Neural cell (in vitro differentiated cells): ENCODE data around the gene HOXA5.

Source experiments
- EP300 ChIP-seq: fragments of 450-650 bp; conservative IDR thresholded peaks from 2 replicates; pipeline ENCODE4 v1.6.1; 2014; ENCODE audit warnings: antibody characterized with exemption, mild to moderate bottlenecking, moderate library complexity; ENCODE audit not compliant: poor library complexity, severe bottlenecking
- EZH2 ChIP-seq: fragments of 200-600, 300-800 bp; shearing (Covaris generic), sonication (generic); IDR thresholded peaks from 2 replicates; pipeline ENCODE4 v1.6.1; 2014; ENCODE audit warnings: antibody characterized with exemption, low read length, borderline replicate concordance, mild to moderate bottlenecking; ENCODE audit not compliant: insufficient read depth, poor library complexity, severe bottlenecking
- MXI1 ChIP-seq: fragments of 450-650 bp; conservative IDR thresholded peaks from 2 replicates; pipeline ENCODE4 v1.6.1; 2014; ENCODE audit warnings: antibody characterized with exemption, mild to moderate bottlenecking; ENCODE audit not compliant: poor library complexity, severe bottlenecking
- POLR2AphosphoS5 ChIP-seq: IDR thresholded peaks from 2 replicates; pipeline ENCODE4 v1.6.1; 2012
- TF ChIP-seq, protein P1 (sequence below): fragments of 450-650 bp; IDR thresholded peaks from 2 replicates; pipeline ENCODE4 v1.5.1; 2014; ENCODE audit warnings: antibody characterized with exemption, mild to moderate bottlenecking, moderate library complexity; ENCODE audit not compliant: poor library complexity, severe bottlenecking

DNA sequence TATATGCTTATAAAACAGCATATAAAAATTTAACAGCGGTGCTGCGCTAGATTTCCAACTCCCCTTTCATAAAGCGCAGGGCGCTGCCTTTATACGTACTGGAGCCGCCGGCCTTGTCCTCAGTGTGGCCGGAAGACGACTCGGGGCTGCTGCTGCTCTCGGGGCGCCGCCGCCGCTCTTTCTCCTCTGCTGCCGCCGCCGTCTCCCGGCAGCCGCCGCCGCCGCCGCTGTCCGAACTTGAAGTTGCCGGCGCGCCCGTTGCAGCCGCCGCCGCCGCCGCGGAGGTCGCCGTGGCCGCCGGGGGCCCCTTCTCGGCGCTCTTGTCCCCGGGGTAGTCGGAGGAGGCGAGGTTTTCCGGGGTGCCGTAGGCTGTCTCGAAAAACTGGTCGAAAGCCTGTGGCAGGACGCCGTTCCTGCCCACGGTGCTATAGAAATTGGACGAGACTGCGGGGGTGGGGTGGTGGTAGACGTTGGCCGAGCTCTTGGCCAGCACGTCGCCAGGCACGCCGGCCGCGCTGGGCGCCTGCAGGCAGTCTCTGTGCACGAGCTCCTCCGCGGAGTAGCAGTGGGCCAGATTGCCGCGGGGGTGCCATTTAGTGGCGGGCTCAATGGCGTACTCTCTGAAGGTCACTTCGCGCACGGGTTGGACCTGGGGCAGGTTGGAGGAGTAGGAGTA, 41.0 kb upstream of the HOXA5 start:
- TF ChIP-seq, protein P1, sequence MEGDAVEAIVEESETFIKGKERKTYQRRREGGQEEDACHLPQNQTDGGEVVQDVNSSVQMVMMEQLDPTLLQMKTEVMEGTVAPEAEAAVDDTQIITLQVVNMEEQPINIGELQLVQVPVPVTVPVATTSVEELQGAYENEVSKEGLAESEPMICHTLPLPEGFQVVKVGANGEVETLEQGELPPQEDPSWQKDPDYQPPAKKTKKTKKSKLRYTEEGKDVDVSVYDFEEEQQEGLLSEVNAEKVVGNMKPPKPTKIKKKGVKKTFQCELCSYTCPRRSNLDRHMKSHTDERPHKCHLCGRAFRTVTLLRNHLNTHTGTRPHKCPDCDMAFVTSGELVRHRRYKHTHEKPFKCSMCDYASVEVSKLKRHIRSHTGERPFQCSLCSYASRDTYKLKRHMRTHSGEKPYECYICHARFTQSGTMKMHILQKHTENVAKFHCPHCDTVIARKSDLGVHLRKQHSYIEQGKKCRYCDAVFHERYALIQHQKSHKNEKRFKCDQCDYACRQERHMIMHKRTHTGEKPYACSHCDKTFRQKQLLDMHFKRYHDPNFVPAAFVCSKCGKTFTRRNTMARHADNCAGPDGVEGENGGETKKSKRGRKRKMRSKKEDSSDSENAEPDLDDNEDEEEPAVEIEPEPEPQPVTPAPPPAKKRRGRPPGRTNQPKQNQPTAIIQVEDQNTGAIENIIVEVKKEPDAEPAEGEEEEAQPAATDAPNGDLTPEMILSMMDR: no peak
- TF ChIP-seq EP300 (no peak), MXI1 (no peak), EZH2 (no peak), POLR2AphosphoS5 (no peak)
